SU-DHL-6 (cell line): ENCODE measurements around the gene TJP1.
"Not testable (repeated sequence)": the region's sequence is repeated elsewhere in the genome, so short reads cannot be mapped to it uniquely, and the experiment has no call there.

Experiments
- H2AFZ ChIP-seq: fragments of 200-600 bp; sonication (generic); 2 replicates; pipeline ENCODE4 v1.6.1; 2014; ENCODE audit warnings: low read depth, mild to moderate bottlenecking, moderate library complexity, mixed read lengths, antibody characterized with exemption, low read length; ENCODE audit not compliant: severe bottlenecking
- H3F3A ChIP-seq: fragments of 200-600 bp; shearing (Covaris generic); 2 replicates; pipeline ENCODE4 v1.6.0; 2016; ENCODE audit warnings: antibody characterized with exemption, mild to moderate bottlenecking; ENCODE audit not compliant: insufficient read depth
- H3K27ac ChIP-seq: fragments of 200-600 bp; sonication (generic); 2 replicates; pipeline ENCODE4 v1.5.1; 2016; ENCODE audit warnings: low read depth, mild to moderate bottlenecking, low read length, moderate library complexity, mixed read lengths
- H3K27me3 ChIP-seq: fragments of 200-600 bp; sonication (generic), shearing (Covaris generic); 2 replicates; pipeline ENCODE4 v1.6.0; 2014; ENCODE audit warnings: mild to moderate bottlenecking, low read length
- H3K36me3 ChIP-seq: fragments of 200-600 bp; sonication (generic); 2 replicates; pipeline ENCODE4 v1.6.1; 2014; ENCODE audit warnings: mild to moderate bottlenecking, low read length, mixed read lengths
- H3K4me2 ChIP-seq: fragments of 300-600, 200-600 bp; shearing (Covaris generic), sonication (generic); 2 replicates; pipeline ENCODE4 v1.6.0; 2014; ENCODE audit warnings: low read length, low read depth, mild to moderate bottlenecking; ENCODE audit not compliant: poor library complexity, severe bottlenecking
- H3K4me3 ChIP-seq: fragments of 200-600 bp; sonication (generic); 2 replicates; pipeline ENCODE4 v1.5.1; 2014; ENCODE audit warnings: antibody characterized with exemption, low read length, mild to moderate bottlenecking, mixed read lengths; ENCODE audit not compliant: insufficient read depth, poor library complexity, severe bottlenecking
- H3K79me2 ChIP-seq: fragments of 200-600 bp; sonication (generic); 2 replicates; pipeline ENCODE4 v1.6.1; 2014; ENCODE audit warnings: mild to moderate bottlenecking, low read length, moderate library complexity; ENCODE audit not compliant: insufficient read depth
- H3K9ac ChIP-seq: fragments of 200-600 bp; sonication (generic); 2 replicates; pipeline ENCODE4 v1.7.0; 2014; ENCODE audit warnings: mild to moderate bottlenecking, low read length
- H3K9me2 ChIP-seq: fragments of 200-600 bp; sonication (generic); replicated peaks from 2 replicates; pipeline ENCODE4 v1.6.1; 2014; ENCODE audit warnings: low read length; ENCODE audit not compliant: insufficient read depth
- H3K9me3 ChIP-seq: fragments of 200-600 bp; sonication (generic); 2 replicates; pipeline ENCODE4 v1.6.1; 2014; ENCODE audit warnings: low read length, mixed read lengths; ENCODE audit not compliant: insufficient read depth
- H4K20me1 ChIP-seq: fragments of 200-600 bp; sonication (generic); 2 replicates; pipeline ENCODE4 v1.6.1; 2014; ENCODE audit warnings: low read depth, mild to moderate bottlenecking, antibody characterized with exemption, low read length, moderate library complexity, mixed read lengths
- CTCF ChIP-seq: fragments of 200-600 bp; sonication (generic); IDR thresholded peaks from one replicate; pipeline ENCODE4 v1.5.1; 2017; ENCODE audit warnings: antibody characterized with exemption, mild to moderate bottlenecking, low read length, moderate library complexity; ENCODE audit not compliant: insufficient read depth, poor library complexity, severe bottlenecking
- EZH2phosphoT487 ChIP-seq: fragments of 200-600 bp; sonication (generic), shearing (Covaris generic); conservative IDR thresholded peaks from 2 replicates; pipeline ENCODE4 v1.6.1; 2018; ENCODE audit warnings: mild to moderate bottlenecking, antibody characterized with exemption, low read length, moderate library complexity, mixed read lengths

TJP1 gene

GRCh38 chr15:29699791-29700190 is 122.5 kb downstream of the TJP1 start:
- H3K36me3 ChIP-seq: no peaks in the 10 kb centered on the region
- H4K20me1 ChIP-seq: no peaks in the 10 kb centered on the region
- no peaks in the 10 kb centered on the region; the same call in 1 of the 2 replicates for H3K27me3 ChIP-seq
- H3K27ac ChIP-seq: no peak overlapping the region
- no peak overlapping the region for H3K4me3 ChIP-seq
- H3K9me2 ChIP-seq: no peaks in the 10 kb centered on the region
- H3F3A ChIP-seq: no peaks in the 10 kb centered on the region
- no peak overlapping the region for H3K9ac ChIP-seq
- no peak for TF ChIP-seq EZH2phosphoT487
- no peak for TF ChIP-seq CTCF
- no peak overlapping the region for H2AFZ ChIP-seq
- no peaks in the 10 kb centered on the region for H3K9me3 ChIP-seq
- no peaks in the 10 kb centered on the region for H3K79me2 ChIP-seq
- H3K4me2 ChIP-seq: no peak overlapping the region

- H3K27me3 ChIP-seq: no peaks in the 10 kb centered on the region; the same call in 1 of the 2 replicates
- H4K20me1 ChIP-seq: no peaks in the 10 kb centered on the region
- H3K9ac ChIP-seq: no peak overlapping the region
- no peak overlapping the region for H3K4me3 ChIP-seq
- no peaks in the 10 kb centered on the region for H3K9me3 ChIP-seq
- H3K9me2 ChIP-seq: no peaks in the 10 kb centered on the region
- no peak overlapping the region for H3K27ac ChIP-seq
- H3F3A ChIP-seq: no peaks in the 10 kb centered on the region
- TF ChIP-seq CTCF (no peak), EZH2phosphoT487 (no peak)
- no peaks in the 10 kb centered on the region for H3K36me3 ChIP-seq
- no peak overlapping the region for H3K4me2 ChIP-seq
- H2AFZ ChIP-seq: no peak overlapping the region
- no peaks in the 10 kb centered on the region for H3K79me2 ChIP-seq
Observed at GRCh38 chr15:29698030-29698701, 124.1 kb downstream of the TJP1 start.

GRCh38 chr15:29696950-29697738 is 125.1 kb downstream of the TJP1 start:
- no peak overlapping the region for H3K4me2 ChIP-seq
- TF ChIP-seq EZH2phosphoT487 (no peak), CTCF (no peak)
- no peaks in the 10 kb centered on the region for H3K9me2 ChIP-seq
- H3K27ac ChIP-seq: no peak overlapping the region
- H3K27me3 ChIP-seq: no peaks in the 10 kb centered on the region; the same call in 1 of the 2 replicates
- H2AFZ ChIP-seq: no peak overlapping the region
- no peak overlapping the region for H3K9ac ChIP-seq
- no peaks in the 10 kb centered on the region for H3F3A ChIP-seq
- H4K20me1 ChIP-seq: no peaks in the 10 kb centered on the region
- no peaks in the 10 kb centered on the region for H3K9me3 ChIP-seq
- H3K36me3 ChIP-seq: no peaks in the 10 kb centered on the region
- H3K79me2 ChIP-seq: no peaks in the 10 kb centered on the region
- H3K4me3 ChIP-seq: no peak overlapping the region

DNA sequence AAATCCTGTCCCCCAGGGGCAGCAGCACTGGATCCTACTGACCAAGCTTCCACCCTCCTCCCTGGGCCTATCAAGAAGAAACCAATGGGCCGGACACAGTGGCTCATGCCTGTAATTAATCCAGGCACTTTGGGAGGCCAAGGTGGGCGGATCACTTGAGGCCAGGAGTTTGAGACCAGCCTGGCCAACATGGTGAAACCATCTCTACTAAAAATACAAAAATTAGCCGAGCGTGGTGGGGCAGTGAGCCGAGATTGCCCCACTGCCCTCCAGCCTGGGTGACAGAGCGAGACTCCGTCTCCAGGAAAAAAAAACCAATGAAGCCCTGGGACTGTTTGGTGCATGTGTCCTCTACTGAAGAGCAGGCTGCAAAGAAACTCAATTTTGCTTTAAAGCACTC is 125.8 kb downstream of the TJP1 start:
- H3F3A ChIP-seq, H2AFZ ChIP-seq, H3K36me3 ChIP-seq: not testable (repeated sequence)

More for the DNA sequence above, 125.8 kb downstream of the TJP1 start:
- not testable (repeated sequence) for H3K79me2 ChIP-seq, H3K9me3 ChIP-seq, H4K20me1 ChIP-seq, H3K4me2 ChIP-seq, H3K9me2 ChIP-seq, H3K27ac ChIP-seq, H3K9ac ChIP-seq, H3K27me3 ChIP-seq, H3K4me3 ChIP-seq
